ENCODE measurements around the gene CTCFL.

DNA sequence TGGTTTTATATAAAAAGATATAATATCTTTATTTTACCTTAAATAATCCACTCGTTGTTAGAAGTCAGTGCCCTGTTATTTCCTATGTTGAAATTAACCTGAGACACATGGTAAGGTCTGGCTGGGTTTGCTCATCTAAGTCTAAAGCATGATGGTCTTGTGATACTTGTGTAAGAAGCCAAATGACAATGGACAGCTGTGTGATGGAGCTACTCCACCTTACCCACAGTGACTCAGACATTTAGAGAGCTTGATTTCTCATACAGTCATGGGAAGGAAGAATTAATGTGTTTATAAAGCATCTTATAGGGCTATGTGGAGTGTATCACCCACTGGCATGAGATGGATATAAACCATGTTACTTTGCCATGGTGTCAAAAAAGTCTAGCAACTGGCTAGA lies 11.7 kb downstream of the CTCFL start:
- no peak for TF ChIP-seq CTCF (conservative IDR thresholded peaks at IDR 0.05)
- TF ChIP-seq EZH2 (IDR thresholded peaks at IDR 0.05; ENCODE audit: low read depth) = no peak
